Inflammatory macrophage treated with lipopolysaccharide for 1 hour (primary cell): ENCODE measurements around the gene TMEM43.

Experiments
- DNase-seq, 2 donors: peaks; one replicate each; pipeline ENCODE4 v3.0.0-alpha.2; 2020 to 2022

The TMEM43 gene

GRCh38 chr3:14152963-14153355 lies 28.1 kb downstream of the TMEM43 start:
- no peak for DNase-seq

GRCh38 chr3:14153663-14154062 lies 28.8 kb downstream of the TMEM43 start:
- DNase-seq = no peak

- DNase-seq = peak; percentile 27 to 87
Measured at GRCh38 chr3:14154276-14154675, 29.4 kb downstream of the TMEM43 start.

GRCh38 chr3:14154895-14155440 lies 30.1 kb downstream of the TMEM43 start:
- DNase-seq = peak; percentile 55 to 74

GRCh38 chr3:14156201-14156600 lies 31.3 kb downstream of the TMEM43 start:
- DNase-seq = no peak

- no peak for DNase-seq
Measured at GRCh38 chr3:14156843-14157561, 32.1 kb downstream of the TMEM43 start.

- DNase-seq = no peak
Measured at GRCh38 chr3:14157951-14158350, 33.1 kb downstream of the TMEM43 start.

GRCh38 chr3:14158370-14158769 lies 33.5 kb downstream of the TMEM43 start:
- no peak for DNase-seq

GRCh38 chr3:14159426-14159825 lies 34.6 kb downstream of the TMEM43 start:
- no peak for DNase-seq

- no peak for DNase-seq
Measured at GRCh38 chr3:14161282-14161681, 36.4 kb downstream of the TMEM43 start.

GRCh38 chr3:14162178-14162577 lies 37.3 kb downstream of the TMEM43 start:
- peak; percentile 17 to 40 for DNase-seq

- DNase-seq = peak in 1 of 2 donors; percentile 50
Measured at GRCh38 chr3:14166877-14167603, 42.2 kb downstream of the TMEM43 start.

- DNase-seq = peak; percentile 12 to 53
Measured at GRCh38 chr3:14169435-14169834, 44.6 kb downstream of the TMEM43 start.

- no peak for DNase-seq
Measured at GRCh38 chr3:14169871-14170270, 45.0 kb downstream of the TMEM43 start.

- no peak for DNase-seq
Measured at GRCh38 chr3:14170531-14171159, 45.8 kb downstream of the TMEM43 start.

GRCh38 chr3:14172496-14172895 lies 47.6 kb downstream of the TMEM43 start:
- DNase-seq = no peak

GRCh38 chr3:14174483-14174882 lies 49.6 kb downstream of the TMEM43 start:
- DNase-seq = no peak

GRCh38 chr3:14175383-14176037 lies 50.7 kb downstream of the TMEM43 start:
- no peak for DNase-seq

GRCh38 chr3:14177580-14178246 lies 52.9 kb downstream of the TMEM43 start:
- no peak for DNase-seq

- peak; percentile 98 to 99 for DNase-seq
Measured at GRCh38 chr3:14178247-14179113, 53.6 kb downstream of the TMEM43 start, which contains the start of the genes LSM3 and XPC. Gene LSM3 (plus strand): TSS chr3:14178817. CDS start chr3:14178861, 44 bp downstream. Gene XPC (minus strand): TSS chr3:14178601. CDS start chr3:14178568, 33 bp downstream.

GRCh38 chr3:14179114-14179465 lies 54.2 kb downstream of the TMEM43 start:
- no peak for DNase-seq
